ENCODE measurements around the gene ABCF2. TPM values are rescaled to one million over a fixed set of nuclear protein-coding genes. Genes with fewer than 3 reads are reported as not detected.

The ABCF2 gene
- total RNA-seq, 1 donor from 2014 or later = 23.3 TPM

GRCh38 chr7:151265351-151265931 lies 38.4 kb upstream of the ABCF2 start:
- DNase-seq (no peak), ATAC-seq (no peak)
- no peak overlapping the region for H3K4me3 ChIP-seq
- no peaks in the 10 kb centered on the region for H3K4me1 ChIP-seq
- intact Hi-C loops (cut with DNase I) = no loop called here
- H3K27ac ChIP-seq = no peak overlapping the region
- no peaks in the 10 kb centered on the region for H3K36me3 ChIP-seq
- no peaks in the 10 kb centered on the region for H3K9me3 ChIP-seq
- no peak for TF ChIP-seq CTCF (IDR thresholded peaks at IDR 0.05)
- no peaks in the 10 kb centered on the region for H3K27me3 ChIP-seq (ENCODE audit: low read depth)

GRCh38 chr7:151264615-151265014 lies 37.6 kb upstream of the ABCF2 start:
- TF ChIP-seq CTCF (IDR thresholded peaks at IDR 0.05) = no peak
- no peak for ATAC-seq
- Histone ChIP-seq H3K9me3 (no peaks in the 10 kb centered on the region), H3K27ac (no peak overlapping the region), H3K4me1 (no peaks in the 10 kb centered on the region), H3K27me3 (ENCODE audit: low read depth) (no peaks in the 10 kb centered on the region), H3K4me3 (no peak overlapping the region), H3K36me3 (no peaks in the 10 kb centered on the region)
- DNase-seq = peak; percentile 37
- intact Hi-C loops (cut with DNase I) = no loop called here

GRCh38 chr7:151261529-151261928 lies 34.5 kb upstream of the ABCF2 start:
- Histone ChIP-seq H3K27me3 (ENCODE audit: low read depth) (no peaks in the 10 kb centered on the region), H3K36me3 (no peaks in the 10 kb centered on the region), H3K9me3 (no peaks in the 10 kb centered on the region), H3K4me1 (no peaks in the 10 kb centered on the region), H3K27ac (no peak overlapping the region), H3K4me3 (no peak overlapping the region)
- TF ChIP-seq CTCF (IDR thresholded peaks at IDR 0.05) = no peak
- no peak for ATAC-seq
- peak; percentile 24 for DNase-seq
- intact Hi-C loops (cut with DNase I) = no loop called here

GRCh38 chr7:151260883-151261282 lies 33.9 kb upstream of the ABCF2 start:
- H3K4me1 ChIP-seq = no peaks in the 10 kb centered on the region
- H3K27me3 ChIP-seq (ENCODE audit: low read depth) = no peaks in the 10 kb centered on the region
- H3K9me3 ChIP-seq = no peaks in the 10 kb centered on the region
- intact Hi-C loops (cut with DNase I) = no loop called here
- no peak for TF ChIP-seq CTCF (IDR thresholded peaks at IDR 0.05)
- no peaks in the 10 kb centered on the region for H3K36me3 ChIP-seq
- ATAC-seq (no peak), DNase-seq (no peak)
- H3K27ac ChIP-seq = no peak overlapping the region
- H3K4me3 ChIP-seq = no peak overlapping the region

GRCh38 chr7:151260471-151260870 lies 33.5 kb upstream of the ABCF2 start:
- peak; percentile 32 for DNase-seq
- Histone ChIP-seq H3K27ac (no peak overlapping the region), H3K36me3 (no peaks in the 10 kb centered on the region), H3K4me3 (no peak overlapping the region), H3K4me1 (no peaks in the 10 kb centered on the region), H3K9me3 (no peaks in the 10 kb centered on the region), H3K27me3 (ENCODE audit: low read depth) (no peaks in the 10 kb centered on the region)
- ATAC-seq = no peak
- TF ChIP-seq CTCF (IDR thresholded peaks at IDR 0.05) = no peak
- intact Hi-C loops (cut with DNase I) = no loop called here
